Stimulated activated CD8-positive, alpha-beta memory T cell treated with anti-CD3 and anti-CD28 coated beads, Interleukin-4, amount 100 ng/mL, for 24 hours (primary cell): Measurements from ENCODE around the gene RNF10.
"Not testable (repeated sequence)": the region's sequence is repeated elsewhere in the genome, so short reads cannot be mapped to it uniquely, and the experiment has no call there.

ENCODE experiments used
- DNase-seq: peaks from one replicate; pipeline ENCODE4 v3.0.0-alpha.2; 2020; ENCODE audit warnings: low read depth

The RNF10 gene

DNA sequence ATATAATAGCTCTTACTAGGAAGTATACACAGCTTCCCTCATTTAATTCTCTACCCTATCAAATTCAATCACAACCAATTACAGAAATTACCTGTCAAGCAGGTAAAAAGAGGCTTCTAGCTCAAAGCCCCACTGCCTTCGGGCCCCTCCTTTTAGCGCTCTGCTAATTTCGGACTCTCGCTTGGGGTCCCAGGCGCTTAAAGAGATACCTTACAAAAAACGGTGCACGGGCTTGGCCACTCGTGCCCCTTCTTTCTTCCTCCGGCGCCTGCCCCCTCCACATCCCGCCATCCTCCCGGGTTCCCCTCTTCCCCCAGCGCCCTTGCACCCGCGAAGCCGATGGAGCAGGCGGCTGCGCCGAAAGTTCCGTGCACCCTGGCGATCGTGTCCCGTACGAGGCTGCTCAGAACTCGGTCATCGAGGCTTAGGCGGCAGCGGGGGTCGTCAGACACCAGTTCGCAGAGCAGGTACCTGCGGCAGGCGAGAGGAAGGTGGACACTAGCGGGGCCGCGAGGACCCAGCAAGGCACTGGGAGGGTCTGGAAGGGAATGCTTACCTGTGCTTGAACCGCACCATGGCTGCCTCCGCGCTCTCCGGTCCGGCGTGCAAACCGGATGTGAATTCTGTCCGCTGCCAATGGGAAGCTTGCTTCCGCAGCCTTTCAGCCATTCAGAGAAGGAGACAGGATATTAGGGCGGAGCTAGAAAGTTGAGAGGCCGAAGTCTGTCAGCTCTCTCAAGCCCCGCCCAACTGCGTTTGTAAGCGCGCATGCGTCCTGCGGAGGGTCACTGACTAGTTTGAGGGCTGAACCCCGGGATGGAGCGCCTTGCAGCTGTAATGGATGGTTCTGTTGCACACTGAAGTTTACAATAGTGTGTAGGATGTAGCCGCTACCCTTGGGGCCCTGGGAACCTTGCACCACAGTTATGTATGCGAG lies 46.9 kb downstream of the RNF10 start, which contains the start of gene POP5:
TSS of gene POP5 (minus strand) at position 616 of the 937 bp plus-strand sequence. CDS start at position 576, 40 bp downstream.
- peak; percentile 91 for DNase-seq

DNA sequence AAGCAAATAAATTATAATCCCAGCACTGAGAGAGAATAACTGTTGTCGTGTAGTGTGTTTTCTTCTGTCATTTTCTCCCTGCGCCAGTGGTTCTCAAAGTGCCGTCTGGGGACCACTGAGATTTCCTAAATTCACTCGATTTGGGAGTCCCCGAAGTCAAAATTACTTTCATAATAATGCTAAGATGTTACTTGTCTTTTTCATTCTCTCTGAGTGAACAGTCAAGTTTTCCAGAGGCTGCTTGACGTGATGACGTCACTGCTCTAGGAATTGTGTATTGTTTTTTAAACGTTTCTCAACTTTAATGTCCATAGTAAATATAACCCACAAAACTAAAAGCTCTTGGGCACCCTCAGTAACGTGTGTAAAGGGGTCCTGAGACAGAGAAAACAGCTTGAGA lies 47.8 kb downstream of the RNF10 start:
- DNase-seq: no peak

DNA sequence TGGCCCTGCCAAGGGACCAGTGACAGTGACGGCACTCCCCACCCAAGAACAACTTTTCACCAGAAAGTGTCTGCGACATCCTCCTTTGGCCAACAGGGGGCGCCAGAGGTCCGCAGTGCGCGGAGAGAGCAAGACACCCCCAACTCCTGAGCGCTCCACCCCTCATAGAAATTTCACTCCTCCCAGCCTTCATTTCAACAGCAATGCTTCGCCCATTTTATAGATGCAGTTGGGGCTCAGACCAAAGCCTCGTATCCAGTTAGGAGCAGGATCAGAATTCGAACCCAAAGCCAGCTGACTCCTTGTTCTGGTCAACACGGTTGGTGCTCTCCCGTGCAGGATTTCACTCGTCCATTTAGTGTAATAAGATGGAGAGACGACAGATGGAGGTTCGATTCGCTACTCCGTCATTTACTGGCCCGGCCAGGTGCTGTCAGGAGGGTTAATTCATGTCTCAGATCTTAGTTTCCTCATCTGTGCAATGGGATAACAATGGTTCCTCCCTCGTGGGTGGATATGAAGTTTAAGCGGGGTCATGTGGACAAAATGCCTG lies 49.4 kb downstream of the RNF10 start:
- peak; percentile 64 for DNase-seq

DNA sequence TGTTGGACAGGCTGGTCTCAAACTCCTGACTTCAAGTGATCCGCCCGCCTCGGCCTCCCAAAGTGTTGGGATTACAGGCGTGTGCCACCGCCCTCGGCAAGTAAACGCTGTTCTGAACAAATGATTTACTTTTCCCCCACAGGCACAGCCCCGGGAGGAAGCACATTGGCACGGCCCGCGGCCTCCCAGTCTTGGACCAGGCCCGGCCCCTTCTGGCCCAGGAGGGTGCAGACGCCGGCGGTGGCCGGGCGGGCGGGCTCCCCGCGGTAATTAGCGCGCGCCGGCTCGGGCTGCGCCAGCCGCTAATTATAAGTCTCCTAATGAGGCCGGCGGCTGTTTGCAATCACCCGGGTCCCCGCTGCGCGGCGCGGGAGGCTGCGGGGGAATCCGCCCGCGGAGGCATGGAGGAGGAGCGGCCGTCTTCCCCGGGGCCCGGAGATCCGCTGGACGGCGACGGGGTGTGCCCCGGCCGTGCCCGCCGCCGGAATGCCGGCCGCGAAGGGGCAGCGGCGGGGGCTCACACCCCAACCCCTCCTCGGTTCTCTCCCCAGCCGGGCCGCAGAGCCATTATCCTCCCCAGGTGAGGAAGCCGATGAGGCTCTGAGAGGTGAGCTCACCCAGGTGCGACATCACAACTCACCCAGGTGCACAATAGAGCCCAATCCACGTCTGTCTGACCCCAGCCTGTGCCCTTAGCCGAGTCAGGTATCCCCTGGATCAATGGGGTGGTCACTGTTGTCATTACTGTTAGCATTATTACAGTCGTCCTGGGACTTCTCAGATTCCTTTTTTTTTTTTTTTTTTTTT lies 50.4 kb downstream of the RNF10 start:
- peak; percentile 16 for DNase-seq

DNA sequence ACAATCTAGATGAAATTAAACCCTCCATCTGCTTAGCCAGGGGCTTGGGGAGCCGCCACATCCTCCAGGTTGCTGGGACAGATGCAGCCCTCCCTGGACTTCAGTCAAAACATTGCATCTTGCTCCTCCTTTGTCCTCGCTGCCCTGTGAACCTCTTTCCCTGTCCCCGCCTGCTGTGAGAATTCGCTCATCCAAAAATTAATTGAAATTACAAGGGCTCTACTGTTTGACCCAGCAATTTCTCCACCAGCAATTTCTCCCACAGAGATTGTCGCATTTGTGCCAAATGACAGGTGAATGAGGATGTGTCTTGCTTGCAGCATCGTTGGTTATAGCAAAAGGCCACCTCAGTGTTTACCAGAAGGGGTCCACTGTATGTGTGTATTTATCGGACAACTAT lies 52.0 kb downstream of the RNF10 start:
- no peak for DNase-seq

DNA sequence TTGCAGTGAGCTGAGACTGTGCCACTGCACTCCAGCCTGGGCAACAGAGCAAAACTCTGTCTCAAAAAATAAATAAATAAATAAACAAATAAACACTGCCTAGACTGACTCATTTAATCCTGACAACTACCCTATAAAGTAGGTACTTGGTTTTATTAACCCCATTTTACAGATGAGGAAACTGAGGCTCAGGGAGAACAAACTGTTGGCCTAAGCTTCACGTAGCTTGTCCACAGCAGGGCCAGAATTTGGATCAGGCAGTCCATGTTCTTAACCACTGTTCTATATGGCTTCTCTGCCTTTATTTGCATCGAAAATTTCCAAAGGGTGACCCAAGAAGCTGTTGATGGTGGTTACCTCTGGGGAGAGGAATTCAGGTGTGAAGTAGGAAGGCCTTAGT lies 52.7 kb downstream of the RNF10 start:
- DNase-seq: no peak

DNA sequence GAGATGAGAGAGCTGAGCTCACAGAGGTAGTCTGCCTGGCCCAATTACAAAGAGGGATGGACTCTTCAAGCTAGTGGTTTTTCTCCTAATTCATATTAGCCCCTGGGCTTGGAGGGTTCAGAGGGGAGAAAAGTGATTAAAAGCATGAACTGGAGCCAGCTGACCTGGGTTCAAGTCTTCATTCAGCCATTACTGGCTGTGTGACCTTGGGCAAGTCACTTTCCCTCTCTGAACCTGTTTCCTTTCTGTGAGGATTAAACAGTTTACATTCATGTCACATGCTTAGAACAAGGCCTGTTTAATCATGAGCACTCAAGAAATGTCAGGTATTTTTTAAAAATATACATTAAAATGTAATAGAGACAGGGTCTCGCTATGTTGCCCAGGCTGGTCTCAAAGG lies 54.2 kb downstream of the RNF10 start:
- DNase-seq: no peak

DNA sequence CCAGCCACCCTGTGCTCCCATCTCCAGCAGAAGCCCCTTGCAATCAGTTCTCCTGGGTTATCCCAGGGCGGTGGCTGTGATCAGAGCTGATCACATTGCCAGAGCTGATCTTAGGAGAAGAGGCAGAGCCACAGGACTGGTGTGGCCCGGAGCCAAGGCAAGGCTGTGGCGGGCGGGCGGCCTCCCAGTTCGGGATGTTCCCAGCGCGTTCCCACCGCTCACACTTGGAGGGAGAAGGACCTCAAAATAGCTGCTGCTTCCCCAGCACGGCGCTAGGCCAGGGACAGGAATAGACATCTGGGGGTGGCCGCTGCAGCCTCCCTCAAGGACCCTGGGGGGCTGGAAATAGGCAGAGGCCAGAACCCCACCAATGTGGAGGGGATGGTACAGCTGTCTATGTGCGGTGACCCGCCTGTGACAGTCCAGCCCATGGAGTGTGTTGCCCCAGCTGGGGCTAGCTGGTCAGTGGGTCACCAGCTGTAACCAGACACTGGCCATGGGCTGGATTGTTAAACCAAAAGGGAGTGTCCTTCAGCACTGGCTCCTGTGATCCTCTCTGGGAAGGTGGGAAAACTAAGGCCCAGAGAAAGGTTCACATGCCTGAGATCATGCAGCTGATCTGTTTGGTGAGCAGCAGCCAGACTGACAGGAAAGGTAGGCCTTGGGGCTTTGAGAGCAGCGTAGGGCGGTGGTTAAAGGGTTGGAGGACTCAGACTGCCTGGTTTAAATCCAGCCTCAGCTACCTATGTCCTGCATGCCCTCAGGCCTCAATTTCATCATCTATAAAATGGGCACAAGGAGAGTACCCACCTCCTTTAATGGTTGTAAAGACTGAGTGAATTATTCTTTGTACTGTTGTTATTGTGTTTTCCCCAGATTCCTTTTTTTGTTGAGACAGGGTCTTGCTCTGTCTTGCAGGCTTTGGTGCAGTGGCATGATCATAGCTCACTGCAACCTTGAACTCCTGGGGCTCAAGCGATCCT lies 55.1 kb downstream of the RNF10 start:
- no peak for DNase-seq

DNA sequence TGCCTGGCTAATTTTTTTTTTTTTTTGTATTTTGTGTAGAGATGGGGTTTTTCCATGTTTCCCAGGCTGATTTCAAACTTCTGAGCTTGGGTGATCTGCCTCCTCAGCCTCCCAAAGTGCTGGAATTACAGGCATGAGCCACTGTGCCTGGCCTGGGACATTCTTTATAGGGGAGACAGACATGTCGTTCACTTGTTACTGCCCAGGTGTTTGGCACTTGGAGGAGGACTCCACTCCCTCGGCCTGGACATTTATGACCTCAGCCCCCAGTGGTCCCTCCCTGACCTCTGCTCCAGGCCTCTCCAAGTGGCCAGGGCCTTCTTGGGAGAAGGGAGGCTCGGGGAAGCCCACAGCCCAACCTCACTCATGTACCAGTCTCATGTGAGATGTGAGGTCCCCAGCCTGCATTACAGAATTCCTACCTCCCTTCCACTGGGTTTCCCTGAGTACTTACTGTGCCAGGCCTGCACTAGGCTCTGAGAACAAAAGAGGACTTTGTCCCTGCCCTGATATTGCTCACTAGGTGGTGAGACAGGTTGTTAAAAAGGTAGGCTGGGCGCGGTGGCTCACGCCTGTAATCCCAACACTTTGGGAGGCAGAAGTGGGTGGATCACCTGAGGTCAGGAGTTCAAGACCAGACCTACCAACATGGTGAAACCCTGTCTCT lies 56.7 kb downstream of the RNF10 start:
- DNase-seq: no peak

DNA sequence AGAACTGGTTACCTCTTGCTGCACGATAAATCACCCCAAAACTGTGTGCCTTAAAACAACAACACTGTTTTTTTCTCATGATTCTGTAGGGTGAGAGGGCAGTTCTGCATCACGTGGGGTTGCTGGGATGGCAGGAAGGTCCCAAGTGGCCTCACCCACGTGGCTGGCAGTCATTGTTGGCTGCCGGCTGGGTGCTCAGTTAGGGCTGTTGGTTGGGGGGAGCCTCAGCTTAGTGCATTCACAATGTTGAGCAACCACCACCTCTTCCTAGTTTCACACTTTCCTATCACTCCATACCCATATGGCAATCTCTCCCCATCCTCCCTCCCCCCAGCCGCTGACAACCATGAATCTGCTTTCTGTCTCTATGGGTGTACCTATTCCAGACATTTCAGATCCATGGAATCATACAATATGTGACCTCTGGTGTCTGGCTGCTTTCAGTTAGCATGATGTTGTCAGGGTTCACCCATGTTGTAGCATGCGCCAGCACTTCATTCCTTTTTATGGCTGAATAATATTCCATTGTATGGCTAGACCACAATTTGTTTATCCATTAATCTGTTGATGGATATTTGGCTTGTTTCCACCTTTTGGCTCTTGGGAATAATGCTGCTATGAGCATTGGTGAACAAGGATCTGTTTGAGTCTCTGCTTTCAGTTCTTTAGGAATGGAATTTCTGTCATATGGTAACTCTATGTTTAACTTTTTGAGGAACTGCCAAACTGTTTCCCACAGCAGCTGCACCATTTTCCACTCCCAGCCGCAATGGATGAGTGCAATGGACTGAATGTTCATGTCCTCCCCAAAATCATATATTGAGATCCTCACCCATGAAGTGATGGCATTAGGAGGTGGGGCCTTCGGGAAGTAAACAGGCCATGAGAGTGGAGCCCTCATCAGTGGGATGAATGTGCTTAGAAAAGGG lies 58.2 kb downstream of the RNF10 start:
- DNase-seq: no peak

DNA sequence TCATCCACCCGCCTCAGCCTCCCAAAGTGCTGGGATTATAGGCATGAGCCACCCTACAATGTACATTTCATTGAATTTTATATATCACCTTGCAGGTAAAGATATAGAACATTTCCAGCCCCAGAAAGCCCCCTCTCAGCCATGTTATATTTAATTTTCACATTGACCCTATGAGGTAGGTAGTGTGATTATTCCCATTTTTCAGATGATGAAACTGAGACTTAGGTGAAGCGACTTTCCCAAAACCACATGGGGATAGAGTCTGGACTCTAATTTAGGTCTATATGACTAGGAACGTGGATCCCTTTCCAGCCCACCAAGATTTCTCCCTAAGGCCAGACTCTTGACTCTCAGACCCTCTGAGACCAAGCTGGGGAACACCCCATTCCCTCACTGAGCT lies 62.7 kb downstream of the RNF10 start:
- no peak for DNase-seq

DNA sequence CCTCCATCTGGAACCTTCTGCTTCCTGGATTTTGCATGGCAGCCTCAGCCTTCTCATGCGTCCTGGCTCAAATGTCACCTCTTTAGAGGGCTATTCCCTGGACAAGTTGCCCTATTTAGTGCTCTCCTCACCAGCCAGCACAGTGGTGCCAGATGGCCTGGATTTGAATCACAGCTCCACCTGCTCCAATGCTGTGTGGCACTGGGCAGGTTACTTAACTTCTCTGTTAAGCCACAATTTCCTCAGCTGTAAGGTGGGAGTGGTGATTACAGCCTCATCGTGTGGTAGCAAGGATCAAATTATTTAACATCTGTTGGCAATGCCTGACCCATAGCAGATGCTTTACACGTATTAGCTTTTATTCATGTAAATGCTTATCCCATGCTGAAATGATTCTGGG lies 63.7 kb downstream of the RNF10 start:
- no peak for DNase-seq

DNA sequence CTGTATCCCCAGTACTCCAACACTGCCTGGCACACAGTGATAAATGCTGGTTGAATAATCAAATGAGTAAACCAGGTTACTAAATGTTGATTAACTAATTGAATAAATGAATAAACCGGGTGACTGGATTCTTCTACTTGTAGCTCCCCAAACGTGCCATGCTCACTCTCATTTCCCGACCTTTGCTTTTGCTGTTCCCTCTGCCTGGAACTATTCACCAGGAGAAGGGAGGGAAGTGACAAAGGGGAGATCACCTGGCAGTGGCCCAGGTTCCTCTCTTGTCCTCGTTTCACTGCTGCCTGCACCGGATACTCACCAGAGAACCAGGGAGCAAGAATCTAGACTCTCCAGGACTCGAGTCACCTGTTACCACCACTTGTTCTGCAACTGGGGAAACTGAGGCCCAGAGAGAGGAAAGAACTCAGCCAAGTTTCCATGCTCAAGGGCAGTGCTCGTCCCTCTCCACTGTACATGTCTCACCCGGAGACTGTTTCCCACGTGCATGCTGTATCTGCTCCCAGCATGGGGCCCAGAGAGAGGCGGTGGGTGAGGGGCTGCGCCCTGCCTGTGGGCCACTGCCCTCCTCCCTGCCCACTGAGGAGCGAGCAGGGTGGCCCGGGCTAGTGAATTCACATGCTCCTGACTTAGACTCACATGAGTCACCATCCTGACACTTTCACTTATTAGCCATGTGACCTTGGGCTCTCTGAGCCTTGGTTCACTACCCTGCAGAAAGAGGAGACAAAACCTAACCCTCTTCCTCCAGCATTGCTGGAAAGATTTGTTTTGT lies 64.7 kb downstream of the RNF10 start:
- DNase-seq: no peak

DNA sequence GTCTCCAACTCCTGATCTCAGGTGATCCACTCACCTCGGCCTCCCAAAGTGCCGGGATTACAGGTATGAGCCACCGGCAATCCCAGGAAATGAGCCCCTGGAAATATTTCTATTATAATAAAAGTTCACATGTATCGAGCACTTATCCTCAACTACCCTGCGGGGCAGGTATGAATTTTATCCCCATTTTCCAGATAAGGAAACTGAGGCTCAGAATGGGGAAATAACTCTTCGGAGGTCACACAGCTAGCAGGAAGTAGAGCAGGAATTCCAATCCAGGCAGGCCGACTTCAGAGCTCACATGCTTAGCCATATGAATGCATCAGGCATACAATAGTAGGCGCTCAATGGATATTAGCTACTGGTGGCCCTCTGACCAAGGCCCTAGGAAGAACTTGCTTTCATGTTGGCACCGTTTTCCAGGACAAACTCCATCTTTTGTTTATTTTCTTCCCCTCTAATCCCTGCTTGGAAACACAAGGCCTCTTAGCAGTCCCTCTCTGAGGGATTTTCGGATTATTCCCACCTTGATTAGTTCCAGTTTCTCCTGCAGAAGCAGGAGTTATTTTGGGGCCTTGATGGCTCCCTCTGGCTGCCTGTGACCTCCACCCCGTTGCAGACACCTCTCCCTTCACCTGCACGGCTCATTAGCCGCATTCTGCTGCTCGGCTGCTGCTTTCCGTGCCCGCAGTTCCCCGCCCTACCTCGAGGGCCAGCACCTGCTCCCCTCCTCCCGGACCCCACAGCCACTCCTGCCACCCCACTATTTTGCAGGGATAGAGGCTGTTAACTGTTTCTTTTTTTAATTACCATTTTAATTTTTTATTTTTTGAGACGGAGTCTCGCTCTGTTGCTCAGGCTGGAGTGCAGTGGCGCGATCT lies 65.8 kb downstream of the RNF10 start:
- DNase-seq: no peak

DNA sequence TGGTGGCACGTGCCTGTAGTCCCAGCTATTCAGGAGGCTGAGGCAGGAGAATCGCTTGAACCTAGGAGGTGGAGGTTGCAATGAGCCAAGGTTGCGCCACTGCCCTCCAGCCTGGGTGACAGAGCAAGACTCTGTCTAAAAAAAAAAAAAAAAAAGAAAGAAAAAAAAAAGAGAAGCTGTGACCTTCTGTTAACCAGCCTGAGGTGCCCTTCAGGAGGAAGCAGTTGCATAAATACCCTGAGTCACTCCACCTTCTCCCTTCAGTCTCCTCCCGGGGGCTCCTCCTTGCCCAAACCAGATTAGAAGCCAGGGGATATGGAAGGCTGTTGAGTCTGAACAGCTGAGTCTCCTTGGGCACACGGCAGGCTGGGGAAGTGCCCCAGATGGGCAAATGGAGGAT lies 68.3 kb downstream of the RNF10 start:
- not testable (repeated sequence) for DNase-seq

DNA sequence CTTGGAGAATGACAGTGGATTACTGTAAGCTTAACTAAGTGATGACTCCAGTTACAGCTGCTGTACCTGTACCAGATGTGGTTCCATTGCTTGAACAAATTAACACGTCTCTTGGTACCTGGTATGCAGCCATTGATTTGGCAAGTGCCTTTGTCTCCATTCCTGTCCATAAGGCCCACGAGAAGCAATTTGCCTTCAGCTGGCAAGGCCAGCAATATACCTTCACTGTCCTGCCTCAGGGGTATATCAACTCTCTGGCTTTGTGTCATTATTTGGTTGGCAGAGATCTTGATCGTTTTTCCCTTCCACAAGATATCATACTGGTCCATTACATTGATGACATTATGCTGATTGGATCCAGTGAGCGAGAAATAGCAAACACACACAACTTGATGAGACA lies 76.4 kb downstream of the RNF10 start:
- no peak for DNase-seq

DNA sequence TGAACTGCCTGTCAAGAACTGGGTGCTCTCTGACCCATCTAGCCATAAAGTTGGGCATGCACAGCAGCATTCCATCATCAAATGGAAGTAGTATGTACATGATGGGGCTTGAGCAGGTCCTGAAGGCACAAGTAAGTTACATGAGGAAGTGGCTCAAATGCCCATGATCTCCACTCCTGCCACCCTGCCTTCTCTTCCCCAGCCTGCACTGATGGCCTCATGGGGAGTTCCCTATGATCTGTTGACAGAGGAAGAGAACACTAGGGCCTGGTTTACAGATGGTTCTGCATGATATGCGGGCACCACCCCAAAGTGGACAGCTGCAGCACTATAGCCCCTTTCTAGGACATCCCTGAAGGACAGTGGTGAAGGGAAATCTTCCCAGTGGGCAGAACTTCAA lies 77.4 kb downstream of the RNF10 start:
- DNase-seq: not testable (repeated sequence)

DNA sequence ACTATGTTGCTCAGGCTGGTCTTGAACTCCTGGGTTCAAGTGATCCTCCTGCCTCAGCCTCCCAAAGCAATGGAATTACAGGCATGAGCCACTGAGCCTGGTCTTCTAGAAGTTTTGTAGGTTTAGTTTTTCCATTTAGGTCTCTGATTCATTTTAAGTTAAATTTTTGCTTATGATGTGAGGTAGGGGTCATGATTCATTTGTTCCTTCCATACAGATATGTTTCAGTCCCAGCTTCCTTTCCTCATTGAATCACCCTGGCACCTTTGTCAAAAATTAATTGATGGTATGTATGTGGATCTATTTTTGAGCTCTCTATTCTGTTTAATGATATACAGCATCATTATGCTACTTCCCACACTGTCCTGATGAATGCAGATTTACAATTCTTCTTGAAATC lies 80.7 kb downstream of the RNF10 start:
- DNase-seq: no peak
